T-helper 2 cell treated with Interferon-gamma antibody and Interleukin-4, amounts not matched to agents 5 μg/mL and 100 μg/mL, for 36 hours (primary cell): ENCODE data around the gene MYG1.
A peak's percentile ranks its signal among the peaks of the same experiment; 100 is the strongest.

Source experiments
- DNase-seq: peaks from one replicate; pipeline ENCODE4 v3.0.0; 2021; ENCODE audit warnings: low spot score
- H3K27ac Mint-ChIP-seq: one replicate; pipeline ENCODE4 v1.8.0; 2021; ENCODE audit warnings: mild to moderate bottlenecking, mixed read lengths
- H3K27me3 Mint-ChIP-seq: one replicate; pipeline ENCODE4 v1.8.0; 2021; ENCODE audit warnings: low read depth, mixed read lengths
- H3K36me3 Mint-ChIP-seq: one replicate; pipeline ENCODE4 v1.8.0; 2021; ENCODE audit warnings: low read depth, mixed read lengths
- H3K4me1 Mint-ChIP-seq: one replicate; pipeline ENCODE4 v1.8.0; 2021; ENCODE audit warnings: low read depth, mixed read lengths
- H3K4me3 Mint-ChIP-seq: one replicate; pipeline ENCODE4 v1.8.0; 2022; ENCODE audit warnings: mild to moderate bottlenecking, moderate library complexity, mixed read lengths
- H3K9me3 Mint-ChIP-seq: one replicate; pipeline ENCODE4 v1.8.0; 2021; ENCODE audit warnings: mixed read lengths

The MYG1 gene

DNA sequence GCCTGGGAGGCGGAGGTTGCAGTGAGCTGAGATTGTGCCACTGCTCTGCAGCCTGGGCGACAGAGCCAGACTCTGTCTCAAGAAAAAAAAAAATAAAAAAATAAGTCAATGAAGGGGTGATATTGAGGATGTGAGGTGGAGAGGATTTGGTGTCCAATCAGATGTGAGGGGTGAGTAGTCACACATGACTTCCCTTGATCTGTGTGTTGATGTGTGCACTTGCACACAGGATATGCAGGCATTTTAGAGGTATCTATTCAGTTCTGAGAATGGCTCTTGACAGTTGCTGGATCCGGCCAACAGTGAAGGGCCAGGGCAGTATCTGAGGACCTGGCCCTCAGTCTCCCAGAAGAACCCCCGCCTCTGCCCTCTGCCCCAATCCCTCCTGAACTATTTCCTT lies 44.5 kb downstream of the MYG1 start:
- H3K9me3 Mint-ChIP-seq: no peaks in the 10 kb centered on the region
- H3K27me3 Mint-ChIP-seq: peaks cover 9% of the 10 kb centered on the region
- peaks cover 16% of the 10 kb centered on the region for H3K4me1 Mint-ChIP-seq
- no peaks in the 10 kb centered on the region for H3K36me3 Mint-ChIP-seq
- peak overlapping the region; percentile 74 for H3K4me3 Mint-ChIP-seq
- no peak for DNase-seq
- peak overlapping the region; percentile 83 for H3K27ac Mint-ChIP-seq

DNA sequence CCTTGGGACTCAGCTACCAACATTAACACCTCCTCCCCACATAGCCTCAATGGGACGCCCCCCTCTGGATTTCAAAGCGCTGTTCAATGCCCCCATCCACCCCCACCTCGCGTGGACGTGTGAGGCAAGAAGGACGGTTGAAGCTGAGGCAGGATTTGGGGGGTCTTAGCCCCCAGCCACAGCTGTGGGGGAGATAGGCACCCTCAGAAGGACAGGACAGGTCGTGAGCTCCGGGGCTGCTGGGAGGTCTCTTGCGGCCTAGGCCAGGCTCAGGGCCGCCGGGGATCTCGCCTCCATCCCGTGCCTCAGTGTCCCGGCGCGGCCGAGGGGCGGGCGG lies 45.0 kb downstream of the MYG1 start:
- Mint-ChIP-seq H3K27me3 (peaks cover 9% of the 10 kb centered on the region), H3K4me3 (peak overlapping the region; percentile 74), H3K4me1 (peaks cover 16% of the 10 kb centered on the region), H3K27ac (peak overlapping the region; percentile 83), H3K36me3 (no peaks in the 10 kb centered on the region), H3K9me3 (no peaks in the 10 kb centered on the region)
- no peak for DNase-seq

DNA sequence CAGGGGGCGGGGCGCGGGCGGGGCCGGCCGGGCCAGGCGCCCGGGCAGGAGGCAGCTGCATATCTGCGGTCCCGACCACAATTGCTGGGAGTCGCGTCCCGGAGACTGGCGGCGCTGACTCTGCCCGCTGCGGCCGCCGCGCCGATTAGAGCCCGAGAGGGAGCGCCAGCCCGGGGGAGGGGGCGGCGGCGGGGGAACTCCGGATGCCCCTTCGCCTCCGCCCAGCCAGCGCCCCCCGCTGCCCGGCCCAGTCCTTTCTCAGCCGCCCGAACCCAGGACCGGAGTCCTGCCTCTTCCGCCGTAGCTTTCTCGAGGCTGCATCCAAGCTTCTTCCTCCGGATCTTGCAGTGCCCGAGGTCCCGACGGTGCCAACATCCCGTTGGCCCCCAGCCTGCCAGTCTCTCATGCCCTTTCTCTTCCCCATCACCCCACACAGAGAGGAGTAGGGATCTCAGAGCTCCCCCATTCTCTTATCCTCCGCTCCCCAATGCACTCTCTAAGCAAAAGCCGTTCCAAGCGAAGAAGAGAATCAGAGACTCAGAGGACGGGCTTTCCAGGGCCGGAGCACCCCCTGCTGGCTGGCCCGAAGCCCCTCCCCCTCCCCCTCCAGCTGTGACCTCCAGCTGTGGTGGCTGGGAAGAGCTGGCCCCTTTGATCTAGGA lies 45.5 kb downstream of the MYG1 start:
- DNase-seq: peak; percentile 58
- no peaks in the 10 kb centered on the region for H3K9me3 Mint-ChIP-seq
- peaks cover 5% of the 10 kb centered on the region for H3K27me3 Mint-ChIP-seq
- H3K4me3 Mint-ChIP-seq: peak overlapping the region; percentile 99
- peak overlapping the region; percentile 95 for H3K27ac Mint-ChIP-seq
- H3K4me1 Mint-ChIP-seq: peaks cover 16% of the 10 kb centered on the region
- H3K36me3 Mint-ChIP-seq: no peaks in the 10 kb centered on the region

DNA sequence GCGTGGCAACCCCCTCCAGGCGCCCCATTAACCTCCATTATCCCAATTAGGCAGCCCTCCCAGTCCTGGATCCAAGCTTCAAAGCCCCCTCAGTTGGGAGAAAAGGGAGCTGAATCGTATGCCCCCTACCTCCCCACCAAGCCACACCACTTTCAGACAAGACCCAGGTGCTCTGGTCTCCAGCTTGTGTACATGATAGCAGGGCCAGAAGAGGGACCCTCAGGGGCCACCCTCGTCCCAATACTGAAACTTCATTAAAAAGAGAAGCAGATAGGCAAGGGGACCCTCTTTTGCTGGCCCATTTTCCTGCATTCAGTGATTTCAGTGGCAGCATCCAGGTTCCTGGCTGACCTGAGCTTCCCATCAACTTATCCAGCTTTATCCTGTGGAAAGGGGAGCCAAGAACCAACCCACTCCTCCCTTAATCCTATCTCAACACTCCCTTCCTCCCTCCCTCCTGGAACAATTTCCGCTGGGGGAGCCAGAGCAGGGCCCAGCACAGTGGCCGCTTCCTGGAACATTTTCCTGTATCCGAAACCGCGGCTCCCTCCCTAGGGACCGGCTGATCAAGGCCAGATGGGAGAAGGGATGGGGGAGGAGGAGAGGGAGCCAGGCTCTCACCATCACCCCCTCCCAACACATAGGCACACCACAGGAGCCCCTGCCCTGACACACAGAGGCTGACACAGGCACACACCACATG lies 46.1 kb downstream of the MYG1 start:
- peaks cover 1% of the 10 kb centered on the region for H3K27me3 Mint-ChIP-seq
- peaks cover 16% of the 10 kb centered on the region for H3K4me1 Mint-ChIP-seq
- no peaks in the 10 kb centered on the region for H3K36me3 Mint-ChIP-seq
- peak overlapping the region; percentile 99 for H3K4me3 Mint-ChIP-seq
- no peak for DNase-seq
- H3K27ac Mint-ChIP-seq: peak overlapping the region; percentile 95
- H3K9me3 Mint-ChIP-seq: no peaks in the 10 kb centered on the region

DNA sequence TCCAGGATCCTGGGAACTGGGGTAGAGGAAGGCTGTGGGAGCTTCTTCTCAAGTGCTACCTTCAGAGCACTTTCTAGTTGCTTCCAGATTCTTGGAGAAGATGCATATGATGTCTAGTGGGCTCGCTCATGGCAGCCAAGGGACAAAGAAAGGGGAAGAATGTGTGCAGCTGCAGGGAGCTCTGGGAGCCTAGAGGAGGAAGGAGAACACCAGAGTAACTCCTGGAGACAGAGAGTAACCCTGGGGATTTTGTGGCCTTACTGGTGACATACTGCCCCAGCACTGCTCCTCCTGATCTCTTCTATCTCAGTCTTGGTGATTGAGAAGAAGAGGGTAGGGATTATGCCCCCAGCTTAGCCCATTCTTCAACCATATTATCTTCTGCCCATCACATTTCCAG lies 47.0 kb downstream of the MYG1 start:
- H3K36me3 Mint-ChIP-seq: no peaks in the 10 kb centered on the region
- peaks cover 16% of the 10 kb centered on the region for H3K4me1 Mint-ChIP-seq
- H3K4me3 Mint-ChIP-seq: no peak overlapping the region
- no peak for DNase-seq
- no peaks in the 10 kb centered on the region for H3K9me3 Mint-ChIP-seq
- H3K27ac Mint-ChIP-seq: no peak overlapping the region
- no peaks in the 10 kb centered on the region for H3K27me3 Mint-ChIP-seq

DNA sequence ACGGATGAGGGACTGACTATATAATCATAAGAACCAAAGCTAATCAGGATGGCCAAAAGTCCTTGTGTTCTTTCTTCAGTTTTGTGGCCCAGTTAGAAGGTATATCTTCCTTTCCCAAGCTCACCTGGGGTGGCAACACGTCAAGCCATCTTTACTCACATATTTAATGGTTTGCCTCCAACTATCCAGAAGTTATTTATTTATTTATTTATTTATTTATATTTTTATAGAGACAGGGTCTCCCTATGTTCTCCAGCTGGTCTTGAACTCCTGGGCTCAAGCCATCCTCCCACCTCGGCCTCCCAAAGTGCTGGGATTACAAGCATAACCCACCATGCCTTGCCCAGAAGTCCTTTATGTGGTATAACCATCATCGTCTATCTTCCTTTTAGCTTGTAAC lies 48.4 kb downstream of the MYG1 start:
- no peak overlapping the region for H3K4me3 Mint-ChIP-seq

DNA sequence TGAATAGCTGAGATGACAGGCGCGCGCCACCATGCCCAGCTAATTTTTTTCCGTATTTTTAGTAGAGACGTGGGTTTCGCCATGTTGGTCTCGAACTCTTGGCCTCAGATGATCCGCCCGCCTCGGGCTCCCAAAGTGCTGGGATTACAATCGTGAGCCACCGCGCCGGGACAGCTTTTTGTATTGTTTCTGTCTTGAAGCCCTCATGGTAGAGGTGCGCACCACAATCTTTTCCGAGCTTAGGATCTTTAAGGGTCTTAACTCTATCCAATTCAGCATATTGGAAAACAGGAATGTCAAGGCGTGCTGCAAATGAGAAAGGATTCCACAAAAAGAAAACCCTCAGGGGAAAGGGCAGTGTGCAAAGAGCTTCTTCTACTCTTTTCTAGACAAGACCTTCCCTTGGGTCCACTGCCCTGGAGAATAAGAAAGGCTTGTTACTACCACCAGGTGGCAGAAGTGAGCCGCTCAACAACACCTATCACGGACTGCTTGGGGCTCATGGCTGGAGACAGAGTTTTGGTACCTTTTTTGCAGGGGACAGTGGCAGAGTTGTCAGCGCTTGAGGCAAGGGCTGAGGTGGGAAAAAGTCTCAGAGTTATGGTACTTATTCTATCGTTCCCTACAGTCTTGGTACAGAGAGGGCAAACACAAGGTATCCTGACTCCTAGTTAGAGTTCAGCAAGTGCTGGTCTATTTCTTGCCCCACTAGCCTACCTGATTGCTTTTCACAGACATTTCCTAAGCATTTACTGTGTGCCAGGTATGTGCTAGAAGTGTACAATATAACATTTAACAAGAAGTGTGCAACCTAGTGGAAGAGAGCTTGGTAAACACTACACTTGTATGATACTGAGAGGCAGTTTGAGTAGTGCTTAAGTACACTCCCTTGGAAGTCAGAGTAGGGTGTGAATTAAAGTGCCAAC lies 53.1 kb downstream of the MYG1 start:
- no peaks in the 10 kb centered on the region for H3K9me3 Mint-ChIP-seq
- no peak overlapping the region for H3K4me3 Mint-ChIP-seq
- peak overlapping the region; percentile 22 for H3K27ac Mint-ChIP-seq
- DNase-seq: peak; percentile 74
- no peaks in the 10 kb centered on the region for H3K27me3 Mint-ChIP-seq
- no peaks in the 10 kb centered on the region for H3K36me3 Mint-ChIP-seq
- peaks cover 4% of the 10 kb centered on the region for H3K4me1 Mint-ChIP-seq

More for the DNA sequence above, 48.4 kb downstream of the MYG1 start:
- Mint-ChIP-seq H3K9me3 (no peaks in the 10 kb centered on the region), H3K36me3 (no peaks in the 10 kb centered on the region), H3K27ac (no peak overlapping the region), H3K27me3 (no peaks in the 10 kb centered on the region), H3K4me1 (peaks cover 19% of the 10 kb centered on the region)
- no peak for DNase-seq

DNA sequence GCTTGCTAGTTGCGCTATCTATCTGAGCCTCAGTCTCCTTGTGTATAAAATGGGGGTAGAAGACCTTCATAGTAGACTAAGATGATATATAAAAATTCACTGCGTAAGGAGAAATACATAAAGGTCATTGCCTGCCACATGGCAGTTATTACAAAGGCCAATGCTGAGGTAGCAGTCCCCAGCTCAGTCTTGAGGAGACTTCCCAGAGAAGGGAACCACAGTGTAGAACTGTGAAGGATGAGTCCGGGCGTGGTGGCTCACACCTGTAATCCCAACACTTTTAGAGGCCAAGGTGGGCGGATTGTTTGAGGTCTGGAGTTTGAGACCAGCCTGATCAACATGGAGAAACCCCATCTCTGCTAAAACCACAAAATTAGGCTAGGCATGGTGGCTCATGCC lies 53.8 kb downstream of the MYG1 start:
- no peaks in the 10 kb centered on the region for H3K9me3 Mint-ChIP-seq
- DNase-seq: no peak
- H3K27ac Mint-ChIP-seq: no peak overlapping the region
- no peaks in the 10 kb centered on the region for H3K27me3 Mint-ChIP-seq
- H3K4me3 Mint-ChIP-seq: no peak overlapping the region
- peaks cover 4% of the 10 kb centered on the region for H3K4me1 Mint-ChIP-seq
- H3K36me3 Mint-ChIP-seq: no peaks in the 10 kb centered on the region

DNA sequence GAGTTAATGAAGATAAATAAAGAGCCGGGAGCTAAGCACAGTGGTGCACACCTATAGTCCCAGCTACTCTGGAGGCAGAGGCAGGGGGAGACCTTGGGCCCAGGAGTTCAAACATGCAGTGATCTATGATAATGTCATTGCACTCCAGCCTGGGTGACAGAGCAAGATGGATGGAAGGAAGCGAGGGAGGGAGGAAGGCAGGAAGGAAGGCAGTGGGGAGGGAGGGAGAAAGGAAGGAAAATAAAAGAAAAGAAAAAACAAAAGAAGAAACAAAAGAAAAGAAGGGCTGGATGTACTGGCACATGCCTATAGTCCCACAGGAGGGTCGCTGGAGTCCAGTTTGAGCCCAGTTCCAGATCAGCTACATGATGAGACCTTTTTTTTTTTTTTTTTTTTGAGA lies 55.6 kb downstream of the MYG1 start:
- no peak for DNase-seq
- Mint-ChIP-seq H3K27ac (no peak overlapping the region), H3K4me1 (peaks cover 4% of the 10 kb centered on the region), H3K4me3 (no peak overlapping the region), H3K9me3 (no peaks in the 10 kb centered on the region), H3K36me3 (no peaks in the 10 kb centered on the region), H3K27me3 (no peaks in the 10 kb centered on the region)
